Measurements from ENCODE around the gene CSK.

Gene CSK

DNA sequence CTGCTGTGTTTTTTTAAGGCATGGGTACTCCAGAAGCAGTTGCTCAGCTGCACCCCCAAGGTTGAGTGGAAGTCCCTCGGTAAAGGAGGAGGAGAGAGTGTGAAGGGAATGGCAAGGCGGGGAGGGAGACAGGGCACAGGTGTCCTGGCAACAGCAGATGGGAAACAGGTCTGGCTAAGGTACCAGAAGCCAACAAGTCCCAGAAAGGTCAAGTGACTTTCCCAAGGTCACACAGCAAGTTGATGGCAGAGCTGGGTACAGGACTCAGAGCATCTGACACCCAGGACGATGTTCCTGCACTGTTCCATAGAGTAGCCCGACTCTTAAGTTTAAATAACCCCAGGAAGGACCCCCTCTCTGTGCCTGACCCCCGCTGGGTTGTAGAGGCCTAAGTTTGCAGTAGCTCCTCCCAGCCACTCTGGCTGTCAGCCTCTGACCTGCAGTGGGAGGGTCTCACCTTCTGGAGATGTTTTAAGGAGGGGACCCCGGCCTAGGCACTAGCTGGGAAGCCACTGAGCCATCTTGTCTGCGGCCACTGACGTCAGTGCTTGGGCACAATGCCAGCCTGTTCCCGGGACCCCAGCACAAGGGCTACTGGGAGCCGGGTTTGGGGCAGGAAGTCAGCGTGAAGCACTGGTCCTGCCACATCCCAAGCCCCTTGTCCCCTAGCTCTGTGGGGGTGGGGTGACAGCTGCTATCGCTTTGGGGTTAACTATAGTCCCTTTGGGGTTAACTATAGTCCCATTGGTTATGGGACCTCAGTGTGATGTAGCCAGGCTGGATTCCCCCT is 10.5 kb downstream of the CSK start:
- TF ChIP-seq ZFX (IDR thresholded peaks at IDR 0.05; ENCODE audit: borderline replicate concordance), result no peak
- TF ChIP-seq, protein P1, sequence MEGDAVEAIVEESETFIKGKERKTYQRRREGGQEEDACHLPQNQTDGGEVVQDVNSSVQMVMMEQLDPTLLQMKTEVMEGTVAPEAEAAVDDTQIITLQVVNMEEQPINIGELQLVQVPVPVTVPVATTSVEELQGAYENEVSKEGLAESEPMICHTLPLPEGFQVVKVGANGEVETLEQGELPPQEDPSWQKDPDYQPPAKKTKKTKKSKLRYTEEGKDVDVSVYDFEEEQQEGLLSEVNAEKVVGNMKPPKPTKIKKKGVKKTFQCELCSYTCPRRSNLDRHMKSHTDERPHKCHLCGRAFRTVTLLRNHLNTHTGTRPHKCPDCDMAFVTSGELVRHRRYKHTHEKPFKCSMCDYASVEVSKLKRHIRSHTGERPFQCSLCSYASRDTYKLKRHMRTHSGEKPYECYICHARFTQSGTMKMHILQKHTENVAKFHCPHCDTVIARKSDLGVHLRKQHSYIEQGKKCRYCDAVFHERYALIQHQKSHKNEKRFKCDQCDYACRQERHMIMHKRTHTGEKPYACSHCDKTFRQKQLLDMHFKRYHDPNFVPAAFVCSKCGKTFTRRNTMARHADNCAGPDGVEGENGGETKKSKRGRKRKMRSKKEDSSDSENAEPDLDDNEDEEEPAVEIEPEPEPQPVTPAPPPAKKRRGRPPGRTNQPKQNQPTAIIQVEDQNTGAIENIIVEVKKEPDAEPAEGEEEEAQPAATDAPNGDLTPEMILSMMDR (IDR thresholded peaks at IDR 0.05), result no peak
- H3K27ac ChIP-seq, result peak overlapping the region; percentile 77; the same call in 1 of the 2 replicates

DNA sequence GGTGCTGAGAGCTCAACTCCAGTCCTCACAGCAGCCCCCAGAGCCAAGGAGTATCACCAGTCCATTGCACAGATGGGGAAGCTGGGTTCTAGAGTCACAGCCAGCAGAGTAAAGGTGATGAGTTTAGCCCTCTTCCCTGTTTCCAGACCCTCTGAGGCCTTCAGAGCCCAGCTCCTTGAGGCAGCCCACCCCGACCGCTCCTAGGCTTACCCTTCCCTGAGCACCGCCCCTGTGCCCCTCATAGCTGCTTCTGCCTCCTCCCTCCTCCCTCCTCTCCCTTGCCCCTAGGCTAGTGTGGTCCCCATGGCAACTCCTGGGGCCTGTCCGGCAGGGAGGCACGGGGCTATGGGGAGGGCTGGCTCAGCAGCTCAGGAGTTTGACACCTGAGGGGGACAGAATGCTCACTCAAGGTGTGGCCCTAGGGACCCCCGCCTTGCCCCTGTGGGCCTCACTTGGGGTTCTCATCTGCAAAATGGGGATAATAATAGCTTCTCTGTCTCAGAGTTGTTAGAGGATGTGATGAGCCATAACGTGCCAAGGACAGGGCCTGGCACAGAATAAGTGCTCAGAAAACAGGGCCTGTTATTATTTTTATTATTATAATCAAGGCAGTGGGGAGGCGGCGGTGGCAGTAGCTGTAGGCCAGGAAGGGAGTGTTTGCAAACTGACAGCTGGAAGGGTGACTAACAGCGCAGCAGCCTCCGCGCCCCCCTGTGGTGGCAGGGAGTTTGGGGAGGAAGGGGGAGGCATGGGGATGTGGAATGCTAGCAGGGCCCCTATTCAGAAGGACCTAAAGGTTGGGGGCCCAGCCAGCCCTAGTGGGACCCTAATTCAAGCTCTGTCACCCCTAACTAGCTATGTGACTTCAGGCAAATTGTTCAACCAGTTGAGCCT is 11.5 kb downstream of the CSK start:
- TF ChIP-seq ZFX (IDR thresholded peaks at IDR 0.05; ENCODE audit: borderline replicate concordance), result no peak
- TF ChIP-seq, protein P1 (IDR thresholded peaks at IDR 0.05), result no peak

DNA sequence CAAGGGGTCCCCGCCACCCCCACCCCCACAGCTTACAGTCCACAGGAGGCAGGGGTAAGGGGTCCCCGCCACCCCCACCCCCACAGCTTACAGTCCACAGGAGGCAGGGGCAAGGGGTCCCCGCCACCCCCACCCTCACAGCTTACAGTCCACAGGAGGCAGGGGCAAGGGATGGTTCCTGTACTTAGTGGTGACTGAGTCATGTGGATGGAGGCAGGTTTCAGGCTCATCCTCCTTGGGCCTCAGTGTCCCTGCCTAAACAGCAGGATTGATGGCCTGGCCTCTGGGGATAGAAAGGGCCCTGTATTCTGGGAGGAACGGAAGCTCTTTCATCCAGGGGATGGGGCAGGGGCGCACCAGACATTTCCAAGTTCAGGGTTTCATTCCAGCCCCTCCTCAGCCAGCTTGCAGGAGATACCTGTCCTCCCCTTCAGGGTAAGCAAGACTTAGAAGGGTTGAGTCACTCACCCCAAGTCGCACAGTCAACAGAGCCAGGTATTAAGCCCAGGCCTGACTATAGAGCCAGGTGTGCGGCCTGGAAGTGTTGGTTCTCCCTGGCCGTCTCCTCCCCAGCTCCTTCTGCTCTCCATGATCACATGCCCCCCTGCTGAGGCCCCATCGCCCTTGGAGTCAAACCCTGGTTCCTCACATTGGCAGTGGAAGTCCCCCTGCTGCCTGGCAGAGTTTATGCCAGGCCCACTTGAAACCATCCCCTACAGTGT is 12.5 kb downstream of the CSK start:
- no peak for TF ChIP-seq ZFX (IDR thresholded peaks at IDR 0.05; ENCODE audit: borderline replicate concordance)
- TF ChIP-seq, protein P1 (IDR thresholded peaks at IDR 0.05), result no peak
- H3K27ac ChIP-seq, result no peak overlapping the region

More for the DNA sequence above, 11.5 kb downstream of the CSK start:
- H3K27ac ChIP-seq, result no peak overlapping the region

DNA sequence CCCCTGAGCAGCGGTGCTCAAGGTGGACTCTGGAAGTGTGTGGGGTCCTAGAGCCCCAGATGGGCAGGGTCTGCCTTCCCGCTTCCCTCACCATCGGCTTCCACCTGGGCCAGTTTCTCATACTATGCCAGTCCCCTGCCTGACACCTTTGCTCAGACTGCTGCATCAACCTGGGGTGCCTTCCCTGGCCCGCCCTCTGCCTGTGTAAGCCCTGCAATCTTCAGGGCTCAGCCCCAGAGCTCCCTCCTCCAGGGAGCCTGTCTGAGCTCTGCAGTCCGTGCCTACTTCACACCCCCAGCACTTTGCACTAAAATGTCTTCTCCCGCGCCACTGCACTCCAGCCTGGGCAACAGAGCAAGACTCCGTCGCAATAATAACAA is 13.1 kb downstream of the CSK start:
- no peak overlapping the region for H3K27ac ChIP-seq
- TF ChIP-seq, protein P1 (IDR thresholded peaks at IDR 0.05), result no peak
- no peak for TF ChIP-seq ZFX (IDR thresholded peaks at IDR 0.05; ENCODE audit: borderline replicate concordance)

DNA sequence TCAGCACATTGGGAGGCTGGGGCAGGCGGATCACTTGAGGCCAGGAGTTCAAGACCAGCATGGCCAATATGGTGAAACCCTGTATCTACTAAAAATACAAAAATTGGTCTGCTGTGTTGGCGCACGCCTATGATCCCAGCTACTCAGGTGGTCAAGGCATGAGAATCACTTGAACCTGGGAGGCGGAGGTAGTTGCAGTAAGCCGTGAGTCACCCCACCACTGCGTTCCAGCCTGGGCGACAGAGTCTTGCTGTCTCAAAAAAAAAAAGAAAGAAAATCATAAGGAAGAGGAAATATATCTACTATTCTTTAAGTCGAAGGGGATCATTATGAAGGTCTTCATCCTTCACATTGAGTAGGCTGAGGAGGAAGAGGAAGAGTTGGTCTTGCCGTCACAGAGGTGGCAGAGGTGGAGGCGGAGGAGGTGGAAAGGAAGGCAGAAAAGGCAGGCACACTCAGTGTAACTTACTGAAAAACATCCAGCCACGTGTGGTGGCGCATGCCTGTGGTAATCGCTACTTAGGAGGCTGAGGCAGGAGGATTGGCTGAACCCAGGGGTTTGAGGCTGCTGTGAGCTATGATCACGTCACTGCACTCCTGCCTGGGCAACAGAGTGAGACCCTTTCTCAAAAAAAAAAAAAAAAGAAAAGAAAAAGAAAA is 14.2 kb downstream of the CSK start:
- H3K27ac ChIP-seq, result no peak overlapping the region
- TF ChIP-seq, protein P1 (IDR thresholded peaks at IDR 0.05), result no peak
- TF ChIP-seq ZFX (IDR thresholded peaks at IDR 0.05; ENCODE audit: borderline replicate concordance), result no peak

DNA sequence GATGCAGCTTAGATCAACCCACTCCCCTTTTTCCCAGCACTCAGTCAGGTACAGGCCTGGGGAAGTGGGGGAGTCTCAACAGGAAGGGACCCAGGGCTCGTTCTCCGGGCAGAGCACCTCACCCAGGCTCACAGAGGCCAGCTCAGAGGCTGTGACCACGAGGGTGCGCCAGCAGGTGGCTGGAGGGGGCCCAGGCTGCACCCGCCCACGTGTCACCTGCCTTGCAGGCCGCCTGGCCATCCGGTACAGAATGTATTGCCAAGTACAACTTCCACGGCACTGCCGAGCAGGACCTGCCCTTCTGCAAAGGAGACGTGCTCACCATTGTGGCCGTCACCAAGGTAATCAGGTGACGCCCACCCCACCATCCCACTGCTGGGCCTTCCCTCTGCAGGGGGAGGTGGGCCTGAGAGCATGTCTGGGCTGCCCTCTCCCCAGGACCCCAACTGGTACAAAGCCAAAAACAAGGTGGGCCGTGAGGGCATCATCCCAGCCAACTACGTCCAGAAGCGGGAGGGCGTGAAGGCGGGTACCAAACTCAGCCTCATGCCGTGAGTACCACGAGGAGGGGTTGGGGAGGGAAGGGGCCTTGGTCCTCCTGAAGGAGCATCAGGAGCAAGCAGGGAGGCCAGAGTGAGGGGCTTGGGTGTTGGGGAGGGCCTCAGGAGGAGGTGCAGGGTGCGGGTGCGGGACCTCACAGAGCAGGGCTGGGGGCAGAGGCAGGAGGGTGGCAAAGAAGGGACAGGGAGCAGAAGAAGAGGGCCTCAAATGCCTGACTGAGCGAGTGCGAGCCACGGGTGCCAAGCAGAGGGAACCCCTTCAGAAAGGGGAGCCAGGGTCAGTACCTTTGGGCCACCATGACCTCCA is 16.7 kb downstream of the CSK start:
- H3K27ac ChIP-seq, result no peak overlapping the region

More for the DNA sequence above, 16.7 kb downstream of the CSK start:
- no peak for TF ChIP-seq ZFX (IDR thresholded peaks at IDR 0.05; ENCODE audit: borderline replicate concordance)
- TF ChIP-seq, protein P1 (IDR thresholded peaks at IDR 0.05), result peak; percentile 9; the same call in 1 of the 2 replicates

Data from 22Rv1 (cell line).